Stimulated activated CD4-positive, alpha-beta T cell treated with anti-CD3 and anti-CD28 coated beads, TNF-alpha, amount 100 ng/mL, for 4 hours (primary cell): ENCODE data around the gene WNT3A.

Source experiments
- DNase-seq, 3 experiments: peaks; one replicate each; pipeline ENCODE4 v3.0.0-alpha.2; 2020; ENCODE audit warnings: low read depth in 3 of 3

The WNT3A gene

DNA sequence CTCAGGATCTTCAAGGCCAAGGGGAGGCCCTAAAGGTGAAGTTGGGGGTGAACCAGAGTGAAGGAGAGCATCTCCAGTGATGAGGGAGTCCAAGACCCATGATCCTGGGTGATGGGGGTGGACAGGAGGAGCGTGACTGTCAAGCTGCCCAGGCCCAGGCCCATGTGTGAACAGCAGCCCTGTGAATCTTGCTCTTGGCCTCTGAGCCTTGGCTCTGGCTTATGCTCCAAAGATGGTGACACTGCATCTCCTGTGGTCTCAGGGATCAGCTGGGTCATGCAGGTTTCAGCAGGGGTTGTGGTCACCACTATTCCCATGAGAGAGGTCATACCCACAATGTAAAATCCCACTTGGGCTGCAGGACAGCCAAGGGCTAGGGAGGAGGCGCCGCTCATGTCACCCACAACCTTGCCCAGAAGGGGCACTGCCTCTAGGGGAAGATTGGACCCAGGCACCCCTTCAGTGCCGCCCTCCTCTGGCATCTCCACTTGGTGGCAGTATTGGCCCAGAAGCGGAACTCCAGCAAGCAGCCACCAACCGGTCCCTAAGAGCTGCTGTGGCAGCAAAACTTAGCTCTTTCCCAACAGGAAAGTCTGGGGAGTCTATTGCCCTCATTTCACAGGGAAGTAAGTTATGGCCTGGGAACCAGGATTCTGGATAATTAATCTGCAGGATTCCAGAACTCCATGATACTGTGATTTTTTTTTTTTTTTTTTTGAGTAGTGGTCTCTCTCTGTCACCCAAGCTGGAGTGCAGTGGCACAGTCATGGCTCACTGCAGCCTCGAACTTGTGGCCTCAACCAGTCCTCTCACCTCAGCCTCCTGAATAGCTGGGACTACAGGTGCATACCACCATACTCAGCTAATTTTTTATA lies 7.5 kb upstream of the WNT3A start:
- peak; percentile 20 to 51 (median 47) for DNase-seq

DNA sequence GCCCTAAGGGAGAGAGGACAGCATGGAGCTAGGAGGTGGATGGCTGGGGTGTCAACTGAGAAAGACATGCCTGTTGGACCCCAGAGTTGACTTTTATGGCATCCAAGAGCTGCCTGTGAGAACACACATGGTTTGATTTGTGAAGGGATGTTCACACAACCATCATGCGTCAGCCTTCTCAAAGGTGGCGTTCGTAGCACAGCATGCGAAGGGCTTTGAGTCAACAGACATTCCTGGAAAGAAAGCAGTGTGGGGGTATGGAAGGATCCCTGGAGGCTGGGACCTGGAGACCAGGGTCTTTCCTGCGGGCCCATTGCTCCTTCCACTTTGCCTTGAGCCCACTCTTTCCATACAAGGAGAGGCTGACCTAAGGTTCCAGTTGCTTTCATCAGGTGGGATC lies 6.4 kb upstream of the WNT3A start:
- DNase-seq, result no peak

DNA sequence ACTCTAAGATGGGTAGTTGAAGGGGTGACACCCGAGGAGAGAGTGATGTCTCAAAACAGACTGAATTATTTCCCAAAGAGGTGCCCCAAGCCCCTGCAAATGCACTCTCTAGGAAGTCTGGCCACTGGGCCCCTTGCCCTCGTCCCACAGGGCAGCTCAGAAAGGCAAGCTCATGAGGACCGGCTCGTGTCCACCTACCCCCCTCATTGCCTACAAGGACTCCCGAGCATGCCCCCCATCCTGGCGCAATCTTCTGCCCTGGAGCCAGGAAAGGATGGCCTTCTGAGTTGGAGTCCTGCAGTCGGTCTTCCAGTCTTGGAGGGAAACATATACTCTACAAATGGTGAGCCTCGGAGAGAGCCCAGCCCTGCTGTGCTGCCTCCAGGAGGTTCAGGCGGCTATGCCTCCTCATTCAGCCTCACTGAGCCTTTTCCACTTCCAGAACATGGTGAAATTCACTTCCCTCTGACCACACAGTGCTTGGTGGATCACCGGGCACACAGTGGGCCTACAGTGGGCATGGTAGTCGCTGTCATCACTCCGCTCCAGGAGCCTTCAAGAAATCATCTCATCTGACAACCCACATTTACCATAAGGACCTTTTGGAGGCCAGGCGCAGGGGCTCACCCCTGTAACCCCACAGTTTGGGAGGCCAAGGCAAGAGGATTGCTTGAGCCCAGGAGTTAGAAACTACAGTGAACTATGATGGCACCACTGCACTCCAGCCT lies 5.8 kb upstream of the WNT3A start:
- no peak for DNase-seq

DNA sequence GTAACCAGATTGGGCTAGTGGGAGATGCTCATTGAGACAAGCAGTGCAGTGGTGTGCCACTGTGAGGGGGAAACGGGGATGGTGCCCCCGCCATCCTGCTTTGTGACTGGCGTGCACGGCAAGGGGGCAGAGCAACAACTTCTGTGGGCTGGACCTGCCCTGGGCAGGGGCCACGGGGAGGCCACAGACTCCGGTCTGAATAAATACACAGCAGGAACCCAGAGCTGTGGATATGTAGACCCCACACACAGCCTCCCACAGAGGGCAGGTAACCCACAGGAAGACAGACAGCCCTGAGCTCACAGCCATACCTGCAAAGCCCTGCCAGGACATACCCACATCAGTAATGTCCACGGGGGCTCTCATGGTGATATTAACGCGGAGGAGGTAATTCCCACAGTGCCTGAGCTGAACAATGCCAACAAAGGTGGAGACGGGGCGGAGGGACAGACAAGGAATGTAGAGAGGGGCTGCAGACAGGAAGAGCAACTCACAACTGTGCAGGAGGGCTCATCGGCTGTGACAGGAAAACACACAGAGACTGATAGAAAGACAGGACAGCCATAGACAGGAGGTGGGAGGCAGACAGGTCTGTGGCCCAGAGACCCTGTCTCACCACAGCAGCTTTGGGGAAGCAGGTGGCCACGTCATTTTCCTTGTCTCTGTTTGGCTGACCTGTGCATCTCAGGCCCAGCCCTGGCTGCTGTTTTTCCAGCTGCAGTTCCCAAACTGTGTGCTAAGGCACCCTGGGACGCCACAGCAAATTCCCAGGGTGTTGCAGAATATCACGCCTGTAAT lies 4.9 kb upstream of the WNT3A start:
- no peak for DNase-seq

DNA sequence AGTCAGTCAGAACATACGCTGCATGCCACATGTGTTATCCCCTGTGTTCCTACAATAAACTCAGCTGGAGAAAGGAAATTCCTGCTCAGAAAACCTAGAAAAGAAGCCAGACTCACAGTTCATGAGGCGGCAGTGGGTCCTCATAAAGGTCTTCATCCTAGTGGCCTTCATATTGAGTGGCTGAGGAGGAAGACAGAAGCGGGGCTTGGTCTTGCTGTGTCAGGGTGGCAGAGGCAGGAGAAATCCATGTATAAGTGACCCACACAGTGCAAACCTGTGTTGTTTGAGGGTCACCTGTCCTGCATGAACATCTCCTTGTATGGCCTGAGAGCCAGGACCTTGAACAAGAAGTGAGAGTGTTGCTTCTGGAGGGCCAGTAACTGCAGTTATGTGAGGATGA lies 4.0 kb upstream of the WNT3A start:
- no peak for DNase-seq

DNA sequence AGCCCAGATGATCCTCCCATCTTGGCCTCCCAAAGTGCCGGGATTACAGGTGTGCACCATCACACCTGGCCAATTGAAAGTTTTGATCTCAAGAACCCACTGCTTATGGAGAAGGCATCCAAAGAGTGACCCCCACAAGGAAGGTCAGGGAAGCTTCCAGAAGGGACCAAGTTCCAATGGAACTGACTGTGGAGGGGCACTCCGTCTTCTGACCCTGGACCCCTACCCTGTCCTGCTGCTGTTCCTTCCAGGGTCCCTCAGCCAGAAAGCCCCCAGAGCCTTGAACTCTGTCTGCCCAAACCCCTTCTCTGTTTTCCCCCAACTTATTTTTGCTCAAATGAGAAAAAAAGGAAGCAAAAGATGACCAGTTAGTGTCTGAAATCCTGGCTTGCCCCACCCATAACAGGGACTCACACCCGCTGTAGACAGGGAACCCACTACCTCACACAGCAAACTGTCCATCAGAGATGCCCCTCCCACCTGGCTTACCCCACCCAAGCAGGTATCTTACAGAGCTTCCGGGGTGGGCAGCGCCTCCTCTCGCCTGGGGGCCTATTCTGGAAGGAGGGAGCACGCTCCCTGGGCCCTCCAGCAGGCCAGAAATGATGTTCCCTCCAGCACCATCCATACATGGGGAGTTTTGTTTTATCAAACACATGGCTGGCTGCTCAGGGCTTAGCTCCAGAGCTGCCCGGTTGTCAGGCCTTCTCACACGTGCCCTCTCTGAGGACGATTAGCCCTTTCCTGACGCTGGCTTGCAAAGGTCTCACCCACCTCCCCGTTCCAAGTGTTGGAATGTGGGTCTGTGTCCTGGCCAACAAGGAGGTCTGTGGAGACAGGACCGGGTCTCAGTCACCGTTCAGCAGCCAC lies 3.1 kb upstream of the WNT3A start:
- no peak for DNase-seq

DNA sequence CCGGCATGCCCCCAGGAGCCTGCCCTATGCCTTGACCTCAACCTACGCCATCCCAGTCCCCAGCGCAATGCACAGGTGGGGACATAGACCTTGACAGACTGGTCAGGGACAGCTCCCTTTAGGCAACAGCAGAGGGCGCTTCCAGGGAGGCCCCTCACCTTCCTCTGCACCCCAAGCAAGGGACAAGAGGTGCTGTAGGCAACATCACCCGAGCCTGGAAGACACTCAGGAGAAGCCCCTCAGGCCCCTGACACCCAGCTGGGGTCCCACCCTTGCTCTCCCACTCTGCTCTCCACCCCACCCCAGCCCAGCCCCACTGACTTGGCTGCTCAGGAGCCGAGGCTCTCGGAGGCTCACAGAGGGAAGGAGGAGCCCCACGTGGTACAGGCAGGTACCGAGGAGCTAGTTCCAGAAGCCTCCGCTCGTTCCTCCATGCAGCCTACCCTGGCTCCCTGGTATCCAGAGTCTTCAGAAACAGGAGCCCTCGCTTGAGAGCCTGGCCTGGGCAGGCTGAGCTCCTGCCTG lies 2.4 kb upstream of the WNT3A start:
- DNase-seq, result no peak

DNA sequence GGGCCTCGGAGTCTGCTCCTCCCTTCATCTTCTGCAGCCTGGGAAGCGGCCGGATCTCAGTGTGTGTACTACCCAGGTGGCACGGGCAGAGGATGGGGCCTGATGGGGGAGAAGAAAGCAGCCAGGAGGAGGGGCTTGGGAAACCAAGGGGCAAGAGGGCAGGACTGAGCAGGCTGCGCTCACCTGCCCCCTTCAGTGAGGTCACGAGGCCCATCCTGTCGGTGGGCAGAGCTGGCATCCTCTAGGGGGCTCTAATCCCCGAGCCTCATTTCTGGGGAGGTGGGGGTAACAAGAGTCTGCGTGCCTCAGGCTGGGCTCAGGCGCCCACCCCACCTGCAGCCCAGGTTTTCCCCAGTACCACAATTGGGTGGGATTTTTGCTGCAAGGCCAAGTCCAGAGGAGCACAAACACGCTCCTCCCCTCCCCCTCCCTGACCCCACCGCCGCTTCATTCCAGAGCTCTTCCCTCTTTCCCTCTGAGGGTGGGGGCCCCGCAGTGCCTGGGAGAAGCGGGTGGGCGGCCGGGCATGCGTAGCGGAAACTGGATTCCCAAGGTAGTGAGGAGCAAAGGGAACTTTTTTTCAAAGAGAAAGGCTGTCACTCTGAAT lies 1.8 kb upstream of the WNT3A start:
- no peak for DNase-seq

DNA sequence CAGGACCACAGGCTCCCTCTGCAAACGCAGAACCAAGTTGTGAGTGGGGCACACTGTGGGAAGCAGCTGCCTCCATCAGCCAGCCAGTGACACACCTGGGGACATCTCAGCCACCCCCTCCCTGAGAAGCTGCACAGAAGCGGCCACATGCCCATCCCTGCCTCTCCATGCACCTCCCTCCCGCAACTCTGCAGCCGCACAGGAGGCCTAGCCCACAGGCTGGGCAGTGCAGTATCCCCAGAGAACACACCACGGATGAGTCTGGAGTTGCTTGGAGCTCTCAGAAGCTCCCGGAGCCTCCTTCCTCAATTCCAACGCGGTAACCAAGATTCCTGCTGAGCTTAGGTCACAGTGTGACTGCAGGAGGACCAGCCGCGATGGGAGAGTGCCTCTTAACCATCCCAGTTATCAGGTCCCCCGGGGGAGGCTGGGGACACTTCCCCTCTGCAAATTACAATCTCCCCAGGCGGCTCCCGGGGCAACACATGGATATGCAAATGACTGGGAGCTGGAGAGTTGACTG lies 1.2 kb upstream of the WNT3A start:
- no peak for DNase-seq

DNA sequence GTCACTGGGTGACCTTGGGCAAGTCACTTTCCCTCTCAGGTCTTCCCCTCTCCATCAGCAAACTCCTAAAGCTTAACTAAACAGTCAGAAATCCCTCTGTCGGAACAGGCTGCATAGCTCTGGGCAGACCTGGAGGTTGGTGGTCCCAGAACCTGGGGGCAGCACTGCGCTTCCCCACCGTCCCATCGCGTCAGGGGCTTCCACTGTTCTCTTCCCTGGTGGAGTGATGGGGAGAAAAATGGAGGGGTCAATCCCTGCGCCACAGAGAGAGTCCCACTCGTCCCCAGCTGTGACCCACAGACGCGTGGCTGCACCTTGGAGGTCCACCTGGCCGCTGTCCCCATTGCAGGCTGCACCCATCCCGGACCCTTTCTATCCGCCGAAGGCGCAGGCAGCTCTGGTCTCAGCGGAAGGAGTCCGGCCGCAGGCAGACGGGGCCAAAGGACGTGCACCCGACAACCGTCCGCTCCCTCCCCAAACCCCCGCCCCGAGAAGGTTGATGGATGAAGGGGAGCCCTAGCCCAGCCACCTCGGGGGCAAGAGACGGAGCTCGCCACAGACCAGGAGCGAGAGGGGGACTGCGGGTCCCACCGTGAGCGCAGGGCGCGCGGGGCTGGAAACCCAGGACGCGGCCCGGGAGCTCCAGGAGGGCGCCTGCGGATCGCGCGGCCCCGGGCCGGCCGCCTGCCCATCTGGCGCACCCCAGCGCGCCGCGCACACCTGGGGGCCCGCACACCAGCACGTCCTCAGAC lies 588 bp upstream of the WNT3A start:
- DNase-seq, result no peak

DNA sequence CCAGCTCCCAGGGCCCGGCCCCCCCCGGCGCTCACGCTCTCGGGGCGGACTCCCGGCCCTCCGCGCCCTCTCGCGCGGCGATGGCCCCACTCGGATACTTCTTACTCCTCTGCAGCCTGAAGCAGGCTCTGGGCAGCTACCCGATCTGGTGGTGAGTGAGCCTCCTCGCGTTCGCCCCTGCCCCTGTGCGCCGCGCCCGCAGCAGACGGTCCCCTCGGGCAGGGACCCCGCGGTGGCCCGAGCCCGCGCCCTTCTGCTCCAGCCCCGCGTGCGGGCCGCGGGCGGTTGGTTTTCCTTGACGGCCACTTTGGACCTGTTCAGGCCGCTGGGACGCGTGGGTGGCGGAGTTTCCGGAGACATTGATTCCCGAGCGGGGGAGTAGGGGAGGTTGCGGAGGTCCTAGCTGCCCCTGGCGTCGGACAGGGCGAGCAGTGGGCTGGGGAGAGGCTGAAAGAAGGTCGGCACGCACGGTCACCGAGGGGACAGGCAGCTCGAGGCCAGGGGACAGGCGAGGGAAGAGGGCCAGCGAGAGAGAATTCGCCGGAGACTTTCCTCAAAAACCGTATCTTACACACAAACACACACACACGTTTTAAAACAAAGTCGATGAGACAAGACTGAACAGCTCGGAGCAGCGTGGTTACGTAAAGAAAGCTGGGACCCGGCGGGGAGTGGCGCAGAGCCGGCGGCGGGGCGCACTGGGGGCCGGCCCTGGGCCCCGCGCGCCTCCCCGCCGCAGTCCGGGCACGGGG lies 427 bp downstream of the WNT3A start:
- DNase-seq, result no peak

DNA sequence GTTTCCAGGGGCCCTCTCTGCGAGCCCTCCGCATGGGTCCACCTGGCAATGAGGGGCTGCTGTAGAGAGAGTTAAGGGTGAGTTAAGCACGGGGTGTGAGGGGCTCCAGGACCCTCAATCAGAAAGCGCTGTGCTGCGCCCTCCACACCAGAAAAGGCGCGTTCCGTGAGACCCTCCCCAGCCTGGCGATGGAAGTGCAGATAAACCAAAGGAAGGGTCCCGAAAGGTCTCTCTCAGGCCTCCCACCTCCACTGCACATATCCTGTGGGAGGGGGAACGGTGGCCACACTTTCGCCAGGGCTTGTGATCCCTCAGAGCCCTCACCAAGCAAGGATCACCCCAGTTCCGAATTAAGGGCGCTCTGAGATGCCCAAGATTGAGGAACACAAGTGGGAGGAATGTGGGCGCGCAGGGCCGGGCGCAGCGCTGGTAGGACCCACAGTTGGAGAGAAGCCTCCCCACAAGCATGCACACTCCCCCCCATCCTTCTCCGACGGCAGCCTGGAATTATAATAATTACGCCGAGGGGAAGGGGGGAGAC lies 1.1 kb downstream of the WNT3A start:
- no peak for DNase-seq

DNA sequence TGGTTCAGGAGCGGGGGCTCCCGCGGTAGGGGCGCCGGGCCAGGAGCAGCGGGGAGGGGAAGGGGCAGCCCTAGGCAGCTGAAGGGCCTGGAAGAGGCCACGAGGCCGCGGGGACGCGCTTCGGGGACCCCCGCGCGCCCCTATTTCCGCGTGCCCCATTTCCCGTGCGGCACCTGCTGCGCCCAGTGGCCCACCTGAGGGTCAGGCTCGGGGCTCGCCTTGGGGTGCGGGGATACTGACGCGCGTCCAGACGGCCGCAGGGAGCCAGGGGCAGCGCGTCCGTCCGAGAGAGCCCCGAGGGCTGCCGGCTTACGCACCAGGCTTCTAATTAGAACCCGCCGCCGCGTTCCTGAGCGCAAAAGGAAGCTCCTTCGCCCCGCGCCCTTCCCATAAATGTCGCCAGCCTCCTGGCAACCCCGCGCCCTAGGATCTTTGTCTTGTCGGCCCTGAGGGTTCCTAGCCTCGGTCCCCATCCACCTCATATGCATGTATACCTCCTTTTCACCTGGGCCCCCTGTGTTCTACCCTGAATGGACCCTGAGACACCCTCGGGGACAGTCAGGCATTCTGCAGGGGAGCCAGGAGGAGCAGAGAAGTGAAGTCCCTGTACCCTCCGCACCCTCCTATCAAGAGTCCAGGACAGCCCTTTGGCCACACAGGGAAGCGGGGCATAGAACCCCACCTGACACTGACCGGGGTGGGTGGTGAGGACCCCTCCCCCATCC lies 1.8 kb downstream of the WNT3A start:
- DNase-seq, result no peak

DNA sequence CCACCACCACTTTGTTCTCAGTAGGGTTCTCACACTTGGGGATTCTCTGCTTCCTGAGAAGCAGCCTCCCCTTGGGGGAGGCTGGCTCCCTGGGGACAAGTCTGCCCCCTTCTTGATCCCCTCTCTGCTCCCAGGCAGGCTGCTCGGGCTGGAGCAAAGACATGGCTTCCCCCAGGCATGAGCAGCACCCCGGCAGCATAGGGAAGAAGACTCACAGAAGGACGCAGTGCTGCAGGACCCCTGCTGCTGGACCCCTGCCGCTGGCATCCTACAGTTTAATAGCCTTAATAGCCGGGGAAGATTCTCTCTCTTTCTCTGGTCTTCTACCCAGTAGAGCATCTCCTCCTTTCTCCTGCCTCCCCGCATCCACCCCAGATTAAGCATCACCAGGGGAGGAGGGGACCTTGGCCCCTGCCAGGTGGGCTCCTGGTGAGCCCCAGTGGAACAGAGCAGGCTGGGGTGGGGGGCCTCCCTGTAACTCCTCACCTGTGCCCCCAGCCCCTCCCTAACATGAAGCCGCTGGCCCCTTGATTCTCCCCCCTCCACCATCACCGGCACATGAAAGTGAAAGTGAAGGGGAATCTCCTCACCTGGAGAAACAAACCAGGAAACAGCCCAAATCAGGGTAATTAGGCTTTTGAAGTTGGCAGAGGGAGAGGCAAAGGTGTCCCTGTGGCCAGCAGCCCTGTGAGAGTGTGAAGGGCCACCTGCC lies 2.5 kb downstream of the WNT3A start:
- no peak for DNase-seq

DNA sequence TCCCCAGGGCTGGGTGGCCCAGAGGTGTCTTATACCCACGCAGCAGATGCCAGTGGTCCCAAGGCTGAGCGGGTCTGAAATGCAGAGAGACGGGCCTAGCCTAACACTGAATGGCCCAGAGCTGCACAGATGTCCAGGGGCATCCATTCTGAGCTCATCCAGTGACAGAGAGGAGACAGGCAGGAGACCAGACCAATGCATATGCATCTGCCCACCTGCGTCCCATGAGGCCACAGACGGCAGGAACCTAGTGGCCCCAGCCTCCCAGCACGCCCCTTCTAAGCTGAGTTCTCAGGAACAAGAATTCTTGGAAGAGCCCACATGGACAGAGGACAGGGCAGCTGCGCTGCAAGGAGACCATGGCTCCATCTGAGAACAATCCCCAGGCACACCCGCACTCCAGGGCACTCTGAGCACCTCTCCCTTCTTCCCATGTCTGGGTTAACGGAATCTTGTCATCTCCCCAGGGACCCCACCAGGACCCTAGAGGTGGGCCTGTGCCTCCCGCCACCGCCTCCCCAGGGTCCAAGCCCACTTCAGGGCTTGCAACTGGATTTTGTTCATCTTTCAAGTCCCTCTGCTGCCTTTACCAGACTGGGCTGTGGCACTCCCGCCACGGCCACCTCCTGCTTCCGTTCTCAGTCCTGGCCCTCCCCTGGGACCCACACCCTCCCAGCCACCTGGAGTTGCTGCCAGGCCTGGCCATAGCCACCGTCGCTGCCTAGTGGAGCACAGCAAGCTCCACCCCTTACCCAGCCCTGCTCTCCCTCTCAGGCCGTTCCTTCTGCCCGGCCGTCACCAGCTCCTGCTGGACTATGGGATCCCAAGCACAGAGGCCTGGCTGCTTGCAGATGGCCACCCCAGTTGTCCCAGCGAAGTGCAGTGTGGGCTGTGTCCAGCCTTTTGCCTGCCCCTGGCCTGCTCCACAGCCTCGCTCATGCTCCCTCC lies 3.3 kb downstream of the WNT3A start:
- DNase-seq, result no peak

DNA sequence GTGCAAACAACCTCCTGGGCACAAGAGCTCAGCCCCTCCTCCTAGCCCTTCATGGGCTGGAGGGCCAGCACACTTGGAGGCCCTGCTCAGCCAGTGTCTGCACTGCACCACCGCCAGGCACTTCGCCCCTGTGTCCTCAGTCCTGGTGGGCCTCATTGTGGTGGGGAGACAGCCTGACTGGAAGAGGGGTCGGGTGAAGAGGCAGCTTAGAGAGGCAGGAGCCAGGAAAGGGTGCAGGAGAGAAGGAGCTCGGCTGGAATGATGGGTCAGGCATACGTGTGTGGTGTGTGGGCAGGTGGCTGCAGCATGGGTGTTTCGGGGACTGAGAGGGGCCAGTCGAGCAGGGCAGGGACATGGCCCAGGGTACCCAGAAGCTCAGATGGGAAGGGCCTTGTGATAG lies 4.1 kb downstream of the WNT3A start:
- no peak for DNase-seq
